ENCODE results near the gene TMEM248. TPM values are rescaled to one million over a fixed set of nuclear protein-coding genes. Genes with fewer than 3 reads are reported as not detected.

The TMEM248 gene
- total RNA-seq, 4 donors from 2014 or later: 95.9 to 595 (median 166) TPM

DNA sequence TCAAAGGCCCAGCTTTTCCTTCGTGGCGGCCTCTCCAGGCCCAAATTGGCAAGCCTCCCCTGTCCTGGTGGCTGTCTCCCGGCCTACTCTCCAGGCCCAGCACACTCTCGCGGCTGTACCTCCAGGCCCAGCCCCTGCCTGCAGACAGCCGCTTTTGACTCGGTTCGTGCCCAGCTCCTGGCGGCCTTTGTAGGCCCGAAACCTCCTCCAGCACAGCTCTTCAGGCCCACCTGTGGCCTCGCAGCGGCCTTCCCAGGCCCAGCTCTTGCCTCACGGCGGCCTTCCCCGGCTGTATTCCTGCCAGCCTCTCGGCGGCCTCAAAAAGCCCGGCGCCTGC lies 18.2 kb upstream of the TMEM248 start:
- Histone ChIP-seq H3K9me3 (no peaks in the 10 kb centered on the region), H3K4me1 (no peaks in the 10 kb centered on the region), H3K27ac (no peak overlapping the region), H3K4me3 (no peak overlapping the region), H3K27me3 (no peaks in the 10 kb centered on the region), H3K36me3 (no peaks in the 10 kb centered on the region)
- 97% methylated on average over 19 of the region's 19 CpGs; no CpG with 5 or more reads in 1 of the 2 donors for WGBS, 2 donors (ENCODE audit: low coverage in 1 of 2)
- no peak for DNase-seq
- TF ChIP-seq POLR2AphosphoS5 (IDR thresholded peaks at IDR 0.05) (no peak), EP300 (IDR thresholded peaks at IDR 0.05; ENCODE audit: low read depth) (no peak), POLR2A (IDR thresholded peaks at IDR 0.05) (no peak)
- TF ChIP-seq, protein P1, sequence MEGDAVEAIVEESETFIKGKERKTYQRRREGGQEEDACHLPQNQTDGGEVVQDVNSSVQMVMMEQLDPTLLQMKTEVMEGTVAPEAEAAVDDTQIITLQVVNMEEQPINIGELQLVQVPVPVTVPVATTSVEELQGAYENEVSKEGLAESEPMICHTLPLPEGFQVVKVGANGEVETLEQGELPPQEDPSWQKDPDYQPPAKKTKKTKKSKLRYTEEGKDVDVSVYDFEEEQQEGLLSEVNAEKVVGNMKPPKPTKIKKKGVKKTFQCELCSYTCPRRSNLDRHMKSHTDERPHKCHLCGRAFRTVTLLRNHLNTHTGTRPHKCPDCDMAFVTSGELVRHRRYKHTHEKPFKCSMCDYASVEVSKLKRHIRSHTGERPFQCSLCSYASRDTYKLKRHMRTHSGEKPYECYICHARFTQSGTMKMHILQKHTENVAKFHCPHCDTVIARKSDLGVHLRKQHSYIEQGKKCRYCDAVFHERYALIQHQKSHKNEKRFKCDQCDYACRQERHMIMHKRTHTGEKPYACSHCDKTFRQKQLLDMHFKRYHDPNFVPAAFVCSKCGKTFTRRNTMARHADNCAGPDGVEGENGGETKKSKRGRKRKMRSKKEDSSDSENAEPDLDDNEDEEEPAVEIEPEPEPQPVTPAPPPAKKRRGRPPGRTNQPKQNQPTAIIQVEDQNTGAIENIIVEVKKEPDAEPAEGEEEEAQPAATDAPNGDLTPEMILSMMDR (IDR thresholded peaks at IDR 0.05): no peak
- intact Hi-C loops (cut with DNase I; ENCODE audit: low total_unique reads) (loop anchor here (5.0 kb wide), 1 partner anchor 926 kb away; no protein-coding TSS in a partner anchor), in situ Hi-C loops (cut with MboI; ENCODE audit: low pct_ligation_motif_present in 1 of 4, low pct_unique_long_range_greater_than_20kb in 1 of 4, low sequenced_read_pairs in 3 of 4) (no loop called here)

DNA sequence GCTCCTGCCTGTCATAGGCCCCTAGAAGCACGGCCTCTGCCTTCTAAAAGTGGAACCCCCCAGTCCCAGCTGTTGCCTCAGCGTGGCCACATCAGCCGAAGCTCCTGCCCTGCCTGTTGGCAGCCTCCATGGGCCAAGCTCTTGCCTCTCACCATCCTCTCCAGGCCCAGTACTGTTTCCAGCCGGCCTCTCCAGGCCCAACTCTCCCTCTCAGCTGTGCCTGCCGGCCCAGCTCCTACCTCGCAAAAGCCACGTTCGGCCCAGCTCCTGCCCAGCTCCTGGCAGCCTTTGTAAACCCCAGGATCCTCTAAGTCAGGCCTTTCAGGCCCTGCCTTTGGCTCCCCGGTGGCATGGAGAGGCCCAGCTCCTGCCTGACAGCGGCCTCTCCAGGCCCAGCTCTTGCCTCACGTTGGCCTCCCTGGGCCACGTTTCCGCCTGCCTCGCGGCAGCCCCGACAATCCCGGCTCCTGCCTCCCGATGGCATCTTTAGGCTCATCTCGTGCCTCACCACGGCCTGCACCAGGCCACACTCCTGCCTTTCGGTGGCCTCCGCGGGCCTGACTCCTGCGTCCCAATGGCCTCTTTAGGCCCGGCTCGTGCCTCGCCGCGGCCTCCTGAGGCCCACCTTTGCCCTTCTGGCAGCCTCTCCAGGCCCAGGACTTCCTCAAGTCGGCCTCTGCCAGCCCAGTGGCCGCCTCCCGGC lies 17.5 kb upstream of the TMEM248 start:
- WGBS, 2 donors (ENCODE audit: low coverage in 1 of 2): 95 to 100% methylated on average over 2 to 32 of the region's 32 CpGs
- DNase-seq: no peak
- H3K27me3 ChIP-seq: no peaks in the 10 kb centered on the region
- H3K27ac ChIP-seq: no peak overlapping the region
- TF ChIP-seq POLR2A (IDR thresholded peaks at IDR 0.05) (no peak), EP300 (IDR thresholded peaks at IDR 0.05; ENCODE audit: low read depth) (no peak), POLR2AphosphoS5 (IDR thresholded peaks at IDR 0.05) (no peak)
- TF ChIP-seq, protein P1 (IDR thresholded peaks at IDR 0.05): no peak
- H3K36me3 ChIP-seq: no peaks in the 10 kb centered on the region
- intact Hi-C loops (cut with DNase I; ENCODE audit: low total_unique reads) (loop anchor here (5.0 kb wide), 1 partner anchor 926 kb away; no protein-coding TSS in a partner anchor), in situ Hi-C loops (cut with MboI; ENCODE audit: low pct_ligation_motif_present in 1 of 4, low pct_unique_long_range_greater_than_20kb in 1 of 4, low sequenced_read_pairs in 3 of 4) (no loop called here)
- no peaks in the 10 kb centered on the region for H3K9me3 ChIP-seq
- no peaks in the 10 kb centered on the region for H3K4me1 ChIP-seq
- H3K4me3 ChIP-seq: no peak overlapping the region

DNA sequence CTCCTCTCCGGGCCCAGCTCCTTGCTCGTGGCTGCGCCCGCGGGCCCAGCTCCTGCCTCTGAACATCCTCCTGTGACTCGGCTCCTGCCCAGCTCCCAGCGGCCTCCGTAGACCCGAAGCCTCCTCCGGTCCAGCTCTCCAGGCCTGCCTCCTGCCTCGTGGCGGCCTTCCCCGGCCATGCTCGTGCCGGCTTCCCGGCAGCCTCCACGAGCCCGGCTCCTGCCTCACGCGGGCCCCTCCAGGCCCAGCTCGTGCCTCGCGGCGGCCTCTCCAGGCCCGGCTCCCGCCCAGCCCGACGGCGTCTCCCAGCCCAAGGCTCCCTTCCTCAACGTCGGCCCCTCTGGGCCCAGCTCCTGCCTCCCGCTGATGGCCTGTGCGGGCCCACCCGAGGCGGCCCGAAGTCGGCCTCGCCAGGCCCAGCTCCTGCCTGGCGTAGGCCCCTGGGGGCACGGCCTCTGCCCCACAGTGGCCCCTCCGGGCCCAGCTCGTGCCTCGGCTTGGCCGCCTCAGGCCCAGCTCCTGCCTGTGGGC lies 16.9 kb upstream of the TMEM248 start:
- TF ChIP-seq POLR2AphosphoS5 (IDR thresholded peaks at IDR 0.05) (no peak), EP300 (IDR thresholded peaks at IDR 0.05; ENCODE audit: low read depth) (no peak), POLR2A (IDR thresholded peaks at IDR 0.05) (no peak)
- TF ChIP-seq, protein P1 (IDR thresholded peaks at IDR 0.05): no peak
- Histone ChIP-seq H3K4me3 (no peak overlapping the region), H3K27me3 (no peaks in the 10 kb centered on the region), H3K9me3 (no peaks in the 10 kb centered on the region), H3K36me3 (no peaks in the 10 kb centered on the region), H3K27ac (no peak overlapping the region), H3K4me1 (no peaks in the 10 kb centered on the region)
- in situ Hi-C loops (cut with MboI; ENCODE audit: low pct_ligation_motif_present in 1 of 4, low pct_unique_long_range_greater_than_20kb in 1 of 4, low sequenced_read_pairs in 3 of 4) (no loop called here), intact Hi-C loops (cut with DNase I; ENCODE audit: low total_unique reads) (loop anchor here (5.0 kb wide), 1 partner anchor 927 kb away; no protein-coding TSS in a partner anchor)
- 97% methylated on average over 44 of the region's 44 CpGs; no CpG with 5 or more reads in 1 of the 2 donors for WGBS, 2 donors (ENCODE audit: low coverage in 1 of 2)
- DNase-seq: no peak

DNA sequence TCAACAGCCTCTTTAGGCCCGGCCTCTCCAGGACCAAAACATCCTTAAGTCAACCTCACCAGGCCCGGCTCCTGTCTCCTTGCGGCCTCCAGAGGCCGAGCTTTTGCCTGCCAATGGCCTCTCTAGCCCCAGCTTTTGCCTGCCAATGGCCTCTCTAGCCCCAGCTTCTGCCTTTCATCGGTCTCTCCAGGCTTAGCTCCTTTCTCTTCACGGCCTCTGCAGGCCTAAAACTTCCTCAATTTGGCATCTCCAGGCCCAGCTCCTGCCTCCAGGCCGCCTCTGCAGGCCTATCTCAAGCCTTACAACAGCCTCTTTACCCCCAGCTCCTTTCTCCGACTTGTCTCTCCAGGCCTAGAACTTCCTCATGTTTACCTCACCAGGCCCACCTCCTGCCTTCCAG lies 15.7 kb upstream of the TMEM248 start:
- 50 to 88% methylated on average over 2 to 8 of the region's 8 CpGs for WGBS, 2 donors (ENCODE audit: low coverage in 1 of 2)
- no peak overlapping the region for H3K27ac ChIP-seq

More for the DNA sequence above, 15.7 kb upstream of the TMEM248 start:
- intact Hi-C loops (cut with DNase I; ENCODE audit: low total_unique reads) (no loop called here), in situ Hi-C loops (cut with MboI; ENCODE audit: low pct_ligation_motif_present in 1 of 4, low pct_unique_long_range_greater_than_20kb in 1 of 4, low sequenced_read_pairs in 3 of 4) (no loop called here)
- Histone ChIP-seq H3K9me3 (no peaks in the 10 kb centered on the region), H3K4me3 (no peak overlapping the region), H3K27me3 (no peaks in the 10 kb centered on the region), H3K36me3 (no peaks in the 10 kb centered on the region), H3K4me1 (no peaks in the 10 kb centered on the region)
- no peak for DNase-seq
- no peak for TF ChIP-seq POLR2A (IDR thresholded peaks at IDR 0.05)
- no peak for TF ChIP-seq EP300 (IDR thresholded peaks at IDR 0.05; ENCODE audit: low read depth)
- TF ChIP-seq, protein P1 (IDR thresholded peaks at IDR 0.05): no peak
- TF ChIP-seq POLR2AphosphoS5 (IDR thresholded peaks at IDR 0.05): no peak
